A549 (cell line): ENCODE measurements around the gene SORCS1.

Experiments
- CBX2 ChIP-seq: fragments of 200-600 bp; sonication (generic); IDR thresholded peaks from 2 replicates; pipeline ENCODE4 v1.6.1; 2016; ENCODE audit warnings: low read depth, mild to moderate bottlenecking, borderline replicate concordance
- HOXB13 ChIP-seq: fragments of 250-450 bp; sonication (Bioruptor Pico); IDR thresholded peaks from 2 replicates; pipeline ENCODE4 v1.5.0; 2020; ENCODE audit warnings: low read depth, mild to moderate bottlenecking, moderate library complexity
- NR3C1 ChIP-seq: fragments of >200 bp; sonication (Bioruptor Twin); formaldehyde crosslinking; IDR thresholded peaks from 3 replicates; pipeline ENCODE4 v1.6.1; 2017
- TF ChIP-seq, protein P1 (sequence below): fragments of >200 bp; sonication (Bioruptor Twin); formaldehyde crosslinking; IDR thresholded peaks from 3 replicates; pipeline ENCODE4 v1.5.1; 2016

DNA sequence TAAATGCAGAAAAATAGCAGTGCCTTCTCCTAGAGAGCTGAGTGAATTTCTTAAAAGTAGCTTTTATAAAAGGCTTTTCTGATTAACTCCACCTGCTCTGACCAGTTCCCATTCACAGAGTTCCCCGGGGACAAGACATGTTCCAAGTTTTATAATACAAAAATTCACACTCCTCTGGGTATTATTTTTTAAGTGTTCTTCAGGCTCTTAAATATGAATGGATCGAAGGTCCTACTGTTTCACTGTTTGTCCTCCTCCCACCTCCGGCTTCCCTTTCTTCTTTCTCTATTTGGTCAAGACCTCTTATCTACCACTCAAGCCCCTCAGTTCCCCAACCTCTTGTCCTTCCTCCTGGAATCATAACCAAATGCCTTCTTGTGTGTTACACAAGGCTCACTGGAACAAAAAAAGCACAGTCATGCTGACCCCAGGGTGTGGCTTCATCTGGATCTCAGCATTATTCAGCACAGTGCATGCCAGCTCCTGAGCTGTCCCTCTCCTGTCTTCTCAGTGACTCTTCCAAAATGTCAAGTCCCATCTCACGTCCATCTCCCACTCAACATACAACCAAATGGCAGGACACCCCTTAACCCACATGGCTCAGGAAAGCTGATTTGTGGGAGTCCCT lies 222.4 kb downstream of the SORCS1 start:
- TF ChIP-seq, protein P1, sequence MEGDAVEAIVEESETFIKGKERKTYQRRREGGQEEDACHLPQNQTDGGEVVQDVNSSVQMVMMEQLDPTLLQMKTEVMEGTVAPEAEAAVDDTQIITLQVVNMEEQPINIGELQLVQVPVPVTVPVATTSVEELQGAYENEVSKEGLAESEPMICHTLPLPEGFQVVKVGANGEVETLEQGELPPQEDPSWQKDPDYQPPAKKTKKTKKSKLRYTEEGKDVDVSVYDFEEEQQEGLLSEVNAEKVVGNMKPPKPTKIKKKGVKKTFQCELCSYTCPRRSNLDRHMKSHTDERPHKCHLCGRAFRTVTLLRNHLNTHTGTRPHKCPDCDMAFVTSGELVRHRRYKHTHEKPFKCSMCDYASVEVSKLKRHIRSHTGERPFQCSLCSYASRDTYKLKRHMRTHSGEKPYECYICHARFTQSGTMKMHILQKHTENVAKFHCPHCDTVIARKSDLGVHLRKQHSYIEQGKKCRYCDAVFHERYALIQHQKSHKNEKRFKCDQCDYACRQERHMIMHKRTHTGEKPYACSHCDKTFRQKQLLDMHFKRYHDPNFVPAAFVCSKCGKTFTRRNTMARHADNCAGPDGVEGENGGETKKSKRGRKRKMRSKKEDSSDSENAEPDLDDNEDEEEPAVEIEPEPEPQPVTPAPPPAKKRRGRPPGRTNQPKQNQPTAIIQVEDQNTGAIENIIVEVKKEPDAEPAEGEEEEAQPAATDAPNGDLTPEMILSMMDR, result no peak
- TF ChIP-seq CBX2 (no peak), HOXB13 (CRISPR knock-in tag) (no peak), NR3C1 (no peak)
